ENCODE data around the gene VLDLR. TPM values are rescaled to one million over a fixed set of nuclear protein-coding genes. Genes with fewer than 3 reads are reported as not detected.

Gene VLDLR
- polyA plus RNA-seq, 1 donor (not counting 4 experiments of a cell fraction or from before 2014, with no cell fraction given) = 7.0 TPM

GRCh38 chr9:2630158-2630557 lies 8.6 kb downstream of the VLDLR start:
- no peak overlapping the region for H3K27ac ChIP-seq (ENCODE audit: control insufficient read depth, insufficient read depth, low read length)
- H3K9me3 ChIP-seq (ENCODE audit: control insufficient read depth, low read depth, low read length) = no peaks in the 10 kb centered on the region
- no peak for TF ChIP-seq CTCF (optimal IDR thresholded peaks at IDR 0.05 in 1 of 3, IDR thresholded peaks at IDR 0.05 in 1 of 3, conservative IDR thresholded peaks at IDR 0.05 in 1 of 3; ENCODE audit: extremely low read depth in 1 of 3, insufficient read depth in 2 of 3, low read length in 3 of 3)
- no peaks in the 10 kb centered on the region for H3K79me2 ChIP-seq (ENCODE audit: control insufficient read depth, insufficient read depth, low read length)
- H3K9ac ChIP-seq (ENCODE audit: control insufficient read depth, extremely low read depth, insufficient read depth, low read length) = no peak overlapping the region
- H4K20me1 ChIP-seq (ENCODE audit: control insufficient read depth, extremely low read depth, insufficient read depth, low read length) = no peaks in the 10 kb centered on the region
- H3K36me3 ChIP-seq (ENCODE audit: control insufficient read depth in 2 of 2, extremely low read depth in 1 of 2, insufficient read depth in 2 of 2, low read length in 2 of 2) = no peaks in the 10 kb centered on the region
- FAIRE-seq (no peak), DNase-seq (ENCODE audit: low read depth, low spot score) (no peak)
- dilution Hi-C loops (cut with MboI; ENCODE audit: extremely low pct_ligation_motif_present, low sequenced_read_pairs) = no loop called here
- H3K4me2 ChIP-seq (ENCODE audit: control insufficient read depth, extremely low read depth, insufficient read depth, low read depth, low read length) = no peak overlapping the region
- no peak overlapping the region for H2AFZ ChIP-seq (ENCODE audit: control insufficient read depth, low read length)
- no peak overlapping the region for H3K4me3 ChIP-seq (ENCODE audit: control insufficient read depth in 2 of 3, extremely low read depth in 1 of 3, insufficient read depth in 2 of 3, low read depth in 1 of 3, low read length in 3 of 3)
- no peaks in the 10 kb centered on the region for H3K9me1 ChIP-seq (ENCODE audit: control insufficient read depth, extremely low read depth, insufficient read depth, low read length)
- no peaks in the 10 kb centered on the region for H3K27me3 ChIP-seq (ENCODE audit: control insufficient read depth, extremely low read depth, insufficient read depth, low read length)
- no peaks in the 10 kb centered on the region for H3K4me1 ChIP-seq (ENCODE audit: control insufficient read depth, extremely low read depth, insufficient read depth, low read length)

GRCh38 chr9:2631263-2631662 lies 9.7 kb downstream of the VLDLR start:
- H3K9me1 ChIP-seq (ENCODE audit: control insufficient read depth, extremely low read depth, insufficient read depth, low read length) = no peaks in the 10 kb centered on the region
- no peak overlapping the region for H2AFZ ChIP-seq (ENCODE audit: control insufficient read depth, low read length)
- no peaks in the 10 kb centered on the region for H3K79me2 ChIP-seq (ENCODE audit: control insufficient read depth, insufficient read depth, low read length)
- DNase-seq (ENCODE audit: low read depth, low spot score) (no peak), FAIRE-seq (no peak)
- no peaks in the 10 kb centered on the region for H3K4me1 ChIP-seq (ENCODE audit: control insufficient read depth, extremely low read depth, insufficient read depth, low read length)
- no peaks in the 10 kb centered on the region for H4K20me1 ChIP-seq (ENCODE audit: control insufficient read depth, extremely low read depth, insufficient read depth, low read length)
- H3K9ac ChIP-seq (ENCODE audit: control insufficient read depth, extremely low read depth, insufficient read depth, low read length) = no peak overlapping the region
- H3K9me3 ChIP-seq (ENCODE audit: control insufficient read depth, low read depth, low read length) = no peaks in the 10 kb centered on the region
- no peaks in the 10 kb centered on the region for H3K27me3 ChIP-seq (ENCODE audit: control insufficient read depth, extremely low read depth, insufficient read depth, low read length)
- no peak overlapping the region for H3K4me2 ChIP-seq (ENCODE audit: control insufficient read depth, extremely low read depth, insufficient read depth, low read depth, low read length)
- H3K4me3 ChIP-seq (ENCODE audit: control insufficient read depth in 2 of 3, extremely low read depth in 1 of 3, insufficient read depth in 2 of 3, low read depth in 1 of 3, low read length in 3 of 3) = no peak overlapping the region
- H3K27ac ChIP-seq (ENCODE audit: control insufficient read depth, insufficient read depth, low read length) = no peak overlapping the region
- dilution Hi-C loops (cut with MboI; ENCODE audit: extremely low pct_ligation_motif_present, low sequenced_read_pairs) = no loop called here
- TF ChIP-seq EZH2 (IDR thresholded peaks at IDR 0.05; ENCODE audit: low read length) (no peak), CTCF (optimal IDR thresholded peaks at IDR 0.05 in 1 of 3, IDR thresholded peaks at IDR 0.05 in 1 of 3, conservative IDR thresholded peaks at IDR 0.05 in 1 of 3; ENCODE audit: extremely low read depth in 1 of 3, insufficient read depth in 2 of 3, low read length in 3 of 3) (no peak)
- no peaks in the 10 kb centered on the region for H3K36me3 ChIP-seq (ENCODE audit: control insufficient read depth in 2 of 2, extremely low read depth in 1 of 2, insufficient read depth in 2 of 2, low read length in 2 of 2)

Measured in keratinocyte (primary cell).